Fibroblast of gingiva (primary cell): ENCODE data around the gene PCDHB14.
"Not testable (repeated sequence)": the region's sequence is repeated elsewhere in the genome, so short reads cannot be mapped to it uniquely, and the experiment has no call there.

Experiments used
- DNase-seq: peaks from one replicate; pipeline ENCODE4 v3.0.0-alpha.2; 2011; ENCODE audit warnings: low read depth

Gene PCDHB14

DNA sequence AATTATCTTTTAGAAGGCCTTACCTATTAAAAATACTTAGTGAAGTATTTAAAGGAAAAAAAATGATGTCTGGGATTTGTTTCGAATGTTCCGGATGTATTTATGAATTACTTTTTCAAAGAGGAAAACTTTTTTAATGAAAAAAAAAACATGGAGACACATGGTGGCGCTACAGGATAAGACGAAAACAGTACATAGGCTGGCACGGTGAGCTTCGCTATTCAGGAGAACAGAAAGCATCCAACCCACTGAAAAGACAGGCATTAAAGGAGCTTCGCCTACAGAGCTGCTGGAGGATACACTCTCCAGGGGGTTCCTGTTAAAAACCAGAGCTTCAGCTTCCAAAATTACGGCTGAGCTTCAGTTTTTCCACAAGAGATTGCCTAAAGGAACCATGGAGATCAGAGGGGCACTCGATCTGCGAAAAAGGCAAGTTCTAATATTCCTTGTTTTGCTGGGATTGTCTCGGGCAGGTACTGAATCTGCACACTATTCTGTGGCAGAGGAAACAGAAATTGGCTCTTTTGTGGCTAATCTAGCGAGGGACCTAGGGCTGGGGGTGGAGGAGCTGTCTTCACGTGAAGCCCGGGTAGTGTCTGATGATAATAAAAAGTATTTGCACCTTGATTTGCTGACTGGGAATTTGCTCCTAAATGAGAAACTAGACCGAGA is at the start of gene PCDHB14:
PCDHB14 (plus strand) TSS at position 232 of the 672 bp plus-strand sequence; CDS start at position 395, 163 bp downstream.
- DNase-seq, result no peak

DNA sequence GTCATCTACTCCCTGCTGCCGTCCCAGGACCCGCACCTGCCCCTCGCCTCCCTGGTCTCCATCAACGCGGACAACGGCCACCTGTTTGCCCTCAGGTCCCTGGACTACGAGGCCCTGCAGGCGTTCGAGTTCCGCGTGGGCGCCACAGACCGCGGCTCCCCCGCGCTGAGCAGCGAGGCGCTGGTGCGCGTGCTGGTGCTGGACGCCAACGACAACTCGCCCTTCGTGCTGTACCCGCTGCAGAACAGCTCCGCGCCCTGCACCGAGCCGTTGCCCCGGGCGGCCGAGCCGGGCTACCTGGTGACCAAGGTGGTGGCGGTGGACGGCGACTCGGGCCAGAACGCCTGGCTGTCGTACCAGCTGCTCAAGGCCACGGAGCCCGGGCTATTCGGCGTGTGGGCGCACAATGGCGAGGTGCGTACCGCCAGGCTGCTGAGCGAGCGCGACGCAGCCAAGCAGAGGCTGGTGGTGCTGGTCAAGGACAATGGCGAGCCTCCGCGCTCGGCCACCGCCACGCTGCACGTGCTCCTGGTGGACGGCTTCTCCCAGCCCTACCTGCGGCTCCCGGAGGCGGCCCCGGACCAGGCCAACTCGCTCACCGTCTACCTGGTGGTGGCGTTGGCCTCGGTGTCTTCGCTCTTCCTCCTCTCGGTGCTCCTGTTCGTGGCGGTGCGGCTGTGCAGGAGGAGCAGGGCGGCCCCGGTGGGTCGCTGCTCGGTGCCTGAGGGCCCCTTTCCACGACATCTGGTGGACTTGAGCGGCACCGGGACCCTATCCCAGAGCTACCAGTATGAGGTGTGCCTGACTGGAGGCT is 48.6 kb upstream of the PCDHB14 start:
- not testable (repeated sequence) for DNase-seq

DNA sequence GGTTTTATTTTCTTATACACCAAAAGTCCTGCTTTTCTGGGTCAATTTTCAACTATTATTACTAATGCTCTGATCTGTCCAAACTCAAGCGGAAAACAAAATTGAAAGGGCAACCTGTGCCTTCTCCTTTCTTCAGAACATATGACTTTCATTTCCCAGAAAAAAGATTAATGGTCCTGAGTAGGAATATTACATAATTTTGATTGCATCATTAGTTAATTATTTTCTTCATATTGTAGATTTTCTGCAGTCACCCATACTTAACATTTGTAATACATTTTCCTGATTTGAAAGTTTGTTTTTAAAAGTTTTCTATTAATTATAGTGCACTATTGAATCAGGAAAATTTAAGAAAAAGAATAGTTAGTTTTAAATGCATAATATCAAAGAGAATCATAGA is 47.2 kb upstream of the PCDHB14 start:
- no peak for DNase-seq

DNA sequence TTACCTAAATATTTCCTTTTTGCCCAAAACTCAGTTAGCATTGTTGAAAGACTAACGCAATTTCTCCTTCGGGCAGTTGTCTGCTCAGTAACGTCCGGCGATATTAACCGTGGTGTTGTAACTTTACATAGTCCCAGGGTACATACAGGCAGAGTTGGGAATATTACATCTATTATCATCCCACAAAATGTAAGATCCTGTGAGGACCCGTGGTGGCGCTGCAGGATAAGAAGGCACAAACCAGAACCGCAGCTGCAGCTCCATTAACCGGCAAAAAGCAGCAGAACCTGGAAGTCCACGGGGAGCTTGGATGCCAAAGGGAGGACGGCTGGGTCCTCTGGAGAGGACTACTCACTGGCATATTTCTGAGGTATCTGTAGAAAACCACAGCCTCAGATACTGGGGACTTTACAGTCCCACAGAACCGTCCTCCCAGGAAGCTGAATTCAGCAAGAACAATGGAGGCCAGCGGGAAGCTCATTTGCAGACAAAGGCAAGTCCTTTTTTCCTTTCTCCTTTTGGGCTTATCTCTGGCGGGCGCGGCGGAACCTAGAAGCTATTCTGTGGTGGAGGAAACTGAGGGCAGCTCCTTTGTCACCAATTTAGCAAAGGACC is 45.5 kb upstream of the PCDHB14 start, which contains the start of gene PCDHB8:
PCDHB8 (plus strand) TSS at position 214 of the 615 bp plus-strand sequence; CDS start at position 459, 245 bp downstream.
- not testable (repeated sequence) for DNase-seq

DNA sequence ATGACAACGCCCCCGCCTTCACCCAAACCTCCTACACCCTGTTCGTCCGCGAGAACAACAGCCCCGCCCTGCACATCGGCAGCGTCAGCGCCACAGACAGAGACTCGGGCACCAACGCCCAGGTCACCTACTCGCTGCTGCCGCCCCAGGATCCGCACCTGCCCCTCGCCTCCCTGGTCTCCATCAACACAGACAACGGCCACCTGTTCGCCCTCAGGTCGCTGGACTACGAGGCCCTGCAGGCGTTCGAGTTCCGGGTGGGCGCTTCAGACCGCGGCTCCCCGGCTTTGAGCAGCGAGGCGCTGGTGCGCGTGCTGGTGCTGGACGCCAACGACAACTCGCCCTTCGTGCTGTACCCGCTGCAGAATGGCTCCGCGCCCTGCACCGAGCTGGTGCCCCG is 43.8 kb upstream of the PCDHB14 start:
- not testable (repeated sequence) for DNase-seq

DNA sequence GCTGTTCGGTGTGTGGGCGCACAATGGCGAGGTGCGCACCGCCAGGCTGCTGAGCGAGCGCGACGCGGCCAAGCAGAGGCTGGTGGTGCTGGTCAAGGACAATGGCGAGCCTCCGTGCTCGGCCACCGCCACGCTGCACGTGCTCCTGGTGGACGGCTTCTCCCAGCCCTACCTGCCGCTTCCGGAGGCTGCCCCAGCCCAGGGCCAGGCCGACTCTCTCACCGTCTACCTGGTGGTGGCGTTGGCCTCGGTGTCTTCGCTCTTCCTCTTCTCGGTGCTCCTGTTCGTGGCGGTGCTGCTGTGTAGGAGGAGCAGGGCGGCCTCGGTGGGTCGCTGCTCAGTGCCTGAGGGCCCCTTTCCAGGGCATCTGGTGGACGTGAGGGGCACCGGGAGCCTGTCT is 43.3 kb upstream of the PCDHB14 start:
- not testable (repeated sequence) for DNase-seq

DNA sequence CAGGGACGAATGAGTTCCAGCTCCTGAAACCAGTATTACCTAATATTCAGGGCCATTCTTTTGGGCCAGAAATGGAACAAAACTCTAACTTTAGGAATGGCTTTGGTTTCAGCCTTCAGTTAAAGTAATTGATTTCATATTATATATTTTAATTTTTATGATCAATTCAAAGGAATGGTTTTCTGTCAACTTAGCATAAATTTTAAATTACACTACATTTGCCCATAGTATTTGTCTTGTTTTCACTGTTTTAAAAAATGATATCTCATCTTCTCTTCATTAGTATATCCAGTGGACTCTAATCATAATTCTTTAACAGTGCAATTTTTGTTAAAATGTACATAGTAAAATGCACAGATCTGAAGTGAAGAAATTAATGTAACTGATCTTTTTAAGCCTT is 42.8 kb upstream of the PCDHB14 start:
- DNase-seq, result no peak

DNA sequence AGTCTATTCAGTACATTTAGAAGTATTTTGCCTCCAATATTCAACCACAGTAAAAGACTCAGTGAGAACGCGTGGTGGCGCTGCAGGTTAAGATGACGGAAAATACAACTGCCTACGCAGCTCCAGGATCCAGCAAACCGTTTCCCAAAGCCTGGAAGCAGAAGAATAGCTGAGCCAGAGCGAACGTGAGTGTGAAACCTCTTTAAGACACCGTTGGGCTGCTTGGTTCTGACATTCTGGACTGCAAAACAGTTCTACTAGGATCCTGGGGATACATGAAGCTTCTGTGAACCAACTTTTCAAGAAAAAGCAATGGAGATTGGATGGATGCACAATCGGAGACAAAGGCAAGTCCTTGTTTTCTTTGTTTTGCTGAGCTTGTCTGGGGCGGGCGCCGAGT is 40.9 kb upstream of the PCDHB14 start, which contains the start of gene PCDHB16:
PCDHB16 (plus strand) TSS at position 140 of the 400 bp plus-strand sequence; CDS start at position 313, 173 bp downstream.
- no peak for DNase-seq

DNA sequence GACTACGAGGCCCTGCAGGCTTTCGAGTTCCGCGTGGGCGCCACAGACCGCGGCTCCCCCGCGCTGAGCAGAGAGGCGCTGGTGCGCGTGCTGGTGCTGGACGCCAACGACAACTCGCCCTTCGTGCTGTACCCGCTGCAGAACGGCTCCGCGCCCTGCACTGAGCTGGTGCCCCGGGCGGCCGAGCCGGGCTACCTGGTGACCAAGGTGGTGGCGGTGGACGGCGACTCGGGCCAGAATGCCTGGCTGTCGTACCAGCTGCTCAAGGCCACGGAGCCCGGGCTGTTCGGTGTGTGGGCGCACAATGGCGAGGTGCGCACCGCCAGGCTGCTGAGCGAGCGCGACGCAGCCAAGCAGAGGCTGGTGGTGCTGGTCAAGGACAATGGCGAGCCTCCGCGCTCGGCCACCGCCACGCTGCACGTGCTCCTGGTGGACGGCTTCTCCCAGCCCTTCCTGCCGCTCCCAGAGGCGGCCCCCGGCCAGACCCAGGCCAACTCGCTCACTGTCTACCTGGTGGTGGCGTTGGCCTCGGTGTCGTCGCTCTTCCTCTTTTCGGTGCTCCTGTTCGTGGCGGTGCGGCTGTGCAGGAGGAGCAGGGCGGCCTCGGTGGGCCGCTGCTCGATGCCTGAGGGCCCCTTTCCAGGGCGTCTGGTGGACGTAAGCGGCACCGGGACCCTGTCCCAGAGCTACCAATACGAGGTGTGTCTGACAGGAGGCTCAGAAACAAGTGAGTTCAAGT is 38.9 kb upstream of the PCDHB14 start:
- not testable (repeated sequence) for DNase-seq

DNA sequence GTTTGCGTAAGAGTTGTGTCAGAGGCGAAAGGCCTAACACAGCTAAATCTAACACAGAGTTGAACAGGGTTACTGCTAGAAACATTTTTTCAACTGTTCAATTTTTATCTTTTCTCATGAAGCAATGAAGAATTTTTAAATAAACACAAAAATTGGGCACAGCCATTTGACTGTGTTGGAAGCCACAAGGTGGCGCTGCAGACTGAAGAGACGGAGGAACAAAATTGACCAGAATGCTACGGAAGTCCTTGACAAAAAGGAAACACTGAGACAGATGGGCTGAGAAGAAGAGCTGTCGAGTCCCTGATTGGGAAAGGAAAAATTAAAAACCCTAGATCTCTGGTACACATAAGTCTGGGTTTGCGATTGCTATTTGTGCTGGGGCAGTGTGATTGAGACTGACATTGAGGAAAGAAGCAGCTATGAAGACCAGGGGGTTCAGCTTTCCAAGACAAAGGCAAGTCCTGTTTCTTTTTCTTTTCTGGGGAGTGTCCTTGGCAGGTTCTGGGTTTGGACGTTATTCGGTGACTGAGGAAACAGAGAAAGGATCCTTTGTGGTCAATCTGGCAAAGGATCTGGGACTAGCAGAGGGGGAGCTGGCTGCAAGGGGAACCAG is 36.1 kb upstream of the PCDHB14 start, which contains the start of gene PCDHB9:
PCDHB9 (plus strand) TSS at position 265 of the 616 bp plus-strand sequence; CDS start at position 423, 158 bp downstream.
- no peak for DNase-seq

DNA sequence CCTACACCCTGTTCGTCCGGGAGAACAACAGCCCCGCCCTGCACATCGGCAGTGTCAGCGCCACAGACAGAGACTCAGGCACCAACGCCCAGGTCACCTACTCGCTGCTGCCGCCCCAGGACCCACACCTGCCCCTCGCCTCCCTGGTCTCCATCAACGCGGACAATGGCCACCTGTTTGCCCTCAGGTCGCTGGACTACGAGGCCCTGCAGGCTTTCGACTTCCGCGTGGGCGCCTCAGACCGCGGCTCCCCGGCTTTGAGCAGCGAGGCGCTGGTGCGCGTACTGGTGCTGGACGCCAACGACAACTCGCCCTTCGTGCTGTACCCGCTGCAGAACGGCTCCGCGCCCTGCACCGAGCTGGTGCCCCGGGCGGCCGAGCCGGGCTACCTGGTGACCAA is 34.5 kb upstream of the PCDHB14 start:
- DNase-seq, result not testable (repeated sequence)

DNA sequence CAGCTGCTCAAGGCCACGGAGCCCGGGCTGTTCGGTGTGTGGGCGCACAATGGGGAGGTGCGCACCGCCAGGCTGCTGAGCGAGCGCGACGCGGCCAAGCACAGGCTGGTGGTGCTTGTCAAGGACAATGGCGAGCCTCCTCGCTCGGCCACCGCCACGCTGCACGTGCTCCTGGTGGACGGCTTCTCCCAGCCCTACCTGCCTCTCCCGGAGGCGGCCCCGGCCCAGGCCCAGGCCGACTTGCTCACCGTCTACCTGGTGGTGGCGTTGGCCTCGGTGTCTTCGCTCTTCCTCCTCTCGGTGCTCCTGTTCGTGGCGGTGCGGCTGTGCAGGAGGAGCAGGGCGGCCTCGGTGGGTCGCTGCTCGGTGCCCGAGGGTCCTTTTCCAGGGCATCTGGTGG is 34.0 kb upstream of the PCDHB14 start:
- not testable (repeated sequence) for DNase-seq

DNA sequence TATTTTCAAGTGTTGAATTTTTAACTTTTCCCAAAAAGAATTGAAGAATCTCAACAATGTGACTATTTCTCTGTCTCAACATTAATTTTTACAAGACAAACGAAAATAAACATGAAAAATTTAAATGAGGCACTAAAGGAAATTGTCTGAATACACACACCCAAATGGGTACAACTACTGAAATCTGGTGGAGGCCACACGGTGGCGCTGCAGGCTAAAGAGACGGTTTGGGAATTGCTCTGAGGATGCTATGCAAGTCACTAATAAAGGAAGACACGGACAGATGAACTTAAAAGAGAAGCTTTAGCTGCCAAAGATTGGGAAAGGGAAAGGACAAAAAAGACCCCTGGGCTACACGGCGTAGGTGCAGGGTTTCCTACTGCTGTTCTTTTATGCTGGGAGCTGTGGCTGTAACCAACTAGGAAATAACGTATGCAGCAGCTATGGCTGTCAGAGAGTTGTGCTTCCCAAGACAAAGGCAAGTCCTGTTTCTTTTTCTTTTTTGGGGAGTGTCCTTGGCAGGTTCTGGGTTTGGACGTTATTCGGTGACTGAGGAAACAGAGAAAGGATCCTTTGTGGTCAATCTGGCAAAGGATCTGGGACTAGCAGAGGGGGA is 30.9 kb upstream of the PCDHB14 start, which contains the start of gene PCDHB10:
PCDHB10 (plus strand) TSS at position 244 of the 616 bp plus-strand sequence; CDS start at position 444, 200 bp downstream.
- no peak for DNase-seq

DNA sequence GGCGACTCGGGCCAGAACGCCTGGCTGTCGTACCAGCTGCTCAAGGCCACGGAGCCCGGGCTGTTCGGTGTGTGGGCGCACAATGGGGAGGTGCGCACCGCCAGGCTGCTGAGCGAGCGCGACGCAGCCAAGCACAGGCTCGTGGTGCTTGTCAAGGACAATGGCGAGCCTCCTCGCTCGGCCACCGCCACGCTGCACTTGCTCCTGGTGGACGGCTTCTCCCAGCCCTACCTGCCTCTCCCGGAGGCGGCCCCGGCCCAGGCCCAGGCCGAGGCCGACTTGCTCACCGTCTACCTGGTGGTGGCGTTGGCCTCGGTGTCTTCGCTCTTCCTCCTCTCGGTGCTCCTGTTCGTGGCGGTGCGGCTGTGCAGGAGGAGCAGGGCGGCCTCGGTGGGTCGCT is 28.8 kb upstream of the PCDHB14 start:
- DNase-seq, result not testable (repeated sequence)

DNA sequence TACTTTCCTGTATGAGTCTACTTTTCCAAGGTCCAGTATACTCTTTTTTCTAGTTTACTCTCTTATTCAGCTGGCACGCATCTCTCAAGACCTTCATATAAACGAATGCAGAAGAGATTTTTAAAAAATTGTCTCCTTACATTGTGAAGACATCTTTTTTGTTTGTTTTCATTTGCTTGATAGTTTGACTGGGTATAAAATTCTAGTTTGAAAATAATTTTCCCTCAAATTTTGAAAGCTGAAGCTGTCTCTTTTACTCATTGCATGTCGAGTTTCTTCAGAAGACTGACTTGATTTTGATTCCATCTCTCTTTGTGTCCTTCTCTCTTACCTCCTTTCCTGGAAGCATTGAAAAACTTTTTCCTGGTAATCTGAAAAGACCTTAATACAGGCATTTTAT is 26.8 kb upstream of the PCDHB14 start:
- no peak for DNase-seq

DNA sequence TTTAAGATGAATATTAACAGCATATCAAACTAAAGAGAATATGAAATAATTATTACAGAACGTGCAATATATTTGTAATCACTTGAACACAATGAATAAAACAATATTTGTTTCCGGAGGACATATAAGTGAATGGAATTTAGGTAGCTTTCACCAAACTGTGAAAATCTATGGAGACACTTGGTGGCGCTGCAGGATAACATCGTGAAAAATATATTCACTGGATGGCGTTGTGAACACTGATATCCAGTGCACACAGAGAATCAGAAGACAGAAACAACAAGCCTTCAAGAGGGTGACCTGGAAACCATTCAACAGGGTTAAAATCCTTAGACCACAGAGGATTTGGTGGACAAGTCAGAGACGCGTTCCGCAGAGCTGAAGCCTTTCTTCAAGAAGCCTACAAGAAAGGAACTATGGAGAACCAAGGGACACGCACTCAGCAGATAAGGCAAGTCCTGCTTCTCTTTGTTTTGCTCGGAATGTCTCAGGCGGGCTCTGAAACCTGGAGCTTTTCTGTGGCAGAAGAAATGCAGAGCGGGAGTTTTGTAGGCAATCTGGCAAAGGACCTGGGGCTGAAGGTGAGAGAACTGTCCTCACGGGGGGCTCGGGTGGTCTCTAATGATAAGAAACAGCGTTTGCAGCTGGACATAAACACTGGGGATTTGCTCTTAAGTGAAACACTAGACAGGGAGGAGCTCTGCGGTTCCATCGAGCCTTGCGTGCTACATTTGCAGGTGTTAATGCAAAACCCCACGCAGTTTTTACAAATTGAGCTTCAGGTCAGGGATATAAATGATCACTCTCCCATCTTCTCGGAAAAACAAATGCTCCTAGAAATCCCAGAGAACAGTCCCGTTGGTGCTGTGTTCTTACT is 23.5 kb upstream of the PCDHB14 start, which contains the start of gene PCDHB11:
PCDHB11 (plus strand) TSS at position 269 of the 877 bp plus-strand sequence; CDS start at position 417, 148 bp downstream.
- no peak for DNase-seq

DNA sequence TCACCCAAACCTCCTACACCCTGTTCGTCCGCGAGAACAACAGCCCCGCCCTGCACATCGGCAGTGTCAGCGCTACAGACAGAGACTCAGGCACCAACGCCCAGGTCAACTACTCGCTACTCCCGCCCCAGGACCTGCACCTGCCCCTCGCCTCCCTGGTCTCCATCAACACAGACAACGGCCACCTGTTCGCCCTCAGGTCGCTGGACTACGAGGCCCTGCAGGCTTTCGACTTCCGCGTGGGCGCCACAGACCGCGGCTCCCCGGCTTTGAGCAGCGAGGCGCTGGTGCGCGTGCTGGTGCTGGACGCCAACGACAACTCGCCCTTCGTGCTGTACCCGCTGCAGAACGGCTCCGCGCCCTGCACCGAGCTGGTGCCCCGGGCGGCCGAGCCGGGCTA is 22.0 kb upstream of the PCDHB14 start:
- not testable (repeated sequence) for DNase-seq

DNA sequence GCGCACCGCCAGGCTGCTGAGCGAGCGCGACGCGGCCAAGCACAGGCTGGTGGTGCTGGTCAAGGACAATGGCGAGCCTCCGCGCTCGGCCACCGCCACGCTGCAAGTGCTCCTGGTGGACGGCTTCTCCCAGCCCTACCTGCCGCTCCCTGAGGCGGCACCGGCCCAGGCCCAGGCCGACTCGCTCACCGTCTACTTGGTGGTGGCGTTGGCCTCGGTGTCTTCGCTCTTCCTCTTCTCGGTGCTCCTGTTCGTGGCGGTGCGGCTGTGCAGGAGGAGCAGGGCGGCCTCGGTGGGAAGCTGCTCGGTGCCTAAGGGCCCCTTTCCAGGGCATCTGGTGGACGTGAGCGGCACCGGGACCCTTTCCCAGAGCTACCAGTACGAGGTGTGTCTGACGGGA is 21.5 kb upstream of the PCDHB14 start:
- not testable (repeated sequence) for DNase-seq

DNA sequence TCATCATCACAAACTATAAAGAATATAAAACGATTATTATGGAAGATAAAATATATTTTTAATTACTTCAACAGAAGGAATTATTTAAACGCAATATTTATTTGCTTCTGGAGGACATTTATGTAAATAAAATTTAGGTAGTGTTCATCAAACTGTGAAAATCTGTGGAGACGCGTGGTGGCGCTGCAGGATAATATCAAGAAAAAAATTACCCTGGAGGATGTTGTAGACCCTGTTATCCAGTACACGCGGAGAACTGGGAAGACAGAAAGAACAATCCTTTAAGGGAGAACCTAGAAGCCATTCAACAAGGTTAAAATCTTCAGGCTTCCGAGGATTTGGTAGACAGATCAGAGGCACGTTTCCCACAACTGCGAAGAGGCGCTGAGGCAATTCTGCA is 14.7 kb upstream of the PCDHB14 start, which contains the start of gene PCDHB12:
PCDHB12 (plus strand) TSS at position 242 of the 400 bp plus-strand sequence. CDS start 189 bp downstream, outside the sequence.
- DNase-seq, result no peak
